Activated CD4-positive, alpha-beta T cell treated with anti-CD3 and anti-CD28 coated beads for 1 hour (primary cell): ENCODE data around the gene ALDH1A1.

Experiments
- DNase-seq: peaks from one replicate; pipeline ENCODE4 v3.0.0-alpha.2; 2020

ALDH1A1 gene

DNA sequence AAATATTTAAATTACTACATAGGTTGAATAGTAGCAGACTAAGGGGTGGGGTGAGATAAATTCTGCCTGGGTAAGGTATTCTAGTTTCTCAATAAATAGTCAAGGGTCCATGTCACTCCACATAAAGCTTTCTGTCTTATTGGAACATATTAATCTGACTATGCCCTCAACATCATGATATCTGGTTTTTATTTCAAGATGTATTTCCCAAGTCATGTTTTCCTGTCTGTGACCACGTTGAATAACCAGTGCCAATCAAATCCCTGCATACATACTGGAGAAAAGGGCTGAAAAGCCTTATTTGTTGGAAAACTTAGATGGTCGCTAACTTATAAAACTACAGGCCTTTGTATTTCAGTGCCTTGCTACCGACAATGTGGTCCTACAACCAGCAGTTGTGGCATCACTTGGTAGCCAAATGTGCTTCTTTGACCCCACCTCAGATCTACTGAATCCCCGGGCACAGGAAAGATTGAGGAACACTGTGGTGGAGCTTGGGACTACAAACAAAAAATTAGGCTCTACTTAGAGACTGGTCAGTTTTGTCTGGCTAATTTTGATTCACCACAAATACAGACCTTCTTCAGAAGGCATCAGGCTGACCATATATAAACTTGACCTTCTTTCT lies 39.4 kb downstream of the ALDH1A1 start:
- no peak for DNase-seq

DNA sequence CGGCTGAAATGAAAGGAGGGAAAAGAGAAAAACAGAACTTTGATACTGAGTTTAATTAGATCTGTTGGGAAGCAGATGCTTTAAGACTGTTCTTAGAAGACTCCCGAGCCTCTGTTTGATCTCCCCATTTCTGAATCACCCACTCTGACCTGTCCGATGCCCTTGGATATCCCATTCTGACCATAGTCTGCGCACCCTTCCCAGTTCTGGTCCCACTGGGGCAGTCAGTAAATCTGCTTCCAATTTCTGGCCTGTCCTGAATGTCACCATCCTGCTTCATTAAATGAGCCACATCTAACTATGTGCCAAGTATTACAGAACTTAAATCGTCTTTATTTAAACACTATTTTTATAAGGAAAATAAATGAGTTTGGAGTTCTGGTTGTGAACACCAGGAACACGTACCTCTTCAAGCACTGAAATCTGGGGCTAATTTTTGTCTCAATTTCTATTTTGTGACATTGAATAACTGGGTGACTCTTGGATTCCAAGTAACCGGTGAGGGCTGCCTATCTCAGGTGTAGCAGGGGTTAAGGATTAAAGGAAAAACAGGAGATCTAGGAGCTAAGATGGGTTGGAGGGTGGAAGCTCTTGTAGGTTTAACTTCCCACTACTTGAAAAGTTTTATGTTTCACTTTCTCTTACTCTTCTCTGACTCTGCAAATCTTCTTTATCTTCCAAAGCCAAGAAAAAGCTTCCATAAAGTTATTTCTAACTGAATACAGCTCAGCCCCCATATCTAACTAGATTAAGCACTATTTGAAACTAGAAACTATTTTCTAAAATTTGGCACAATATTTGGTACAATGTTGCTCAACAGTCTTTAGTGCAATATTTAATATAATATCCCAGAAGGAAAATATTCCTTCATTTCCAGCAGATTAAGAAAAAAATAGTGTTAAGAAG lies 40.1 kb downstream of the ALDH1A1 start:
- DNase-seq, result no peak

DNA sequence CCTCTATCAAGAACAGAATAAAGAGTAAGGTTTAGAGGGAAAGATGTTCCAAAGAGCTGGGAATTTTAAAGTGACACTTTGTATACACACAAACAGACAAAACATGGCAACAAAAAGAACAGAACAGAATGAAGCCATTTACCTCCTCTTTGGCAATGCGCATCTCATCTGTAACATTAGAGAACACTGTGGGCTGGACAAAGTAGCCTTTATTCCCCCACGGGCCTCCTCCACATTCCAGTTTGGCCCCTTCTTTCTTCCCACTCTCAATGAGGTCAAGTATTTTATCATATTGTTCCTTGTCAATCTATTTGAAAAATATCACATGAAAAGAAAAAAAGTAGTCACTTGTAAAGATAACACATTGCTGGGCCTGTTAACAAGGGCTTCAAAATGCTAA lies 41.0 kb downstream of the ALDH1A1 start:
- DNase-seq, result no peak

DNA sequence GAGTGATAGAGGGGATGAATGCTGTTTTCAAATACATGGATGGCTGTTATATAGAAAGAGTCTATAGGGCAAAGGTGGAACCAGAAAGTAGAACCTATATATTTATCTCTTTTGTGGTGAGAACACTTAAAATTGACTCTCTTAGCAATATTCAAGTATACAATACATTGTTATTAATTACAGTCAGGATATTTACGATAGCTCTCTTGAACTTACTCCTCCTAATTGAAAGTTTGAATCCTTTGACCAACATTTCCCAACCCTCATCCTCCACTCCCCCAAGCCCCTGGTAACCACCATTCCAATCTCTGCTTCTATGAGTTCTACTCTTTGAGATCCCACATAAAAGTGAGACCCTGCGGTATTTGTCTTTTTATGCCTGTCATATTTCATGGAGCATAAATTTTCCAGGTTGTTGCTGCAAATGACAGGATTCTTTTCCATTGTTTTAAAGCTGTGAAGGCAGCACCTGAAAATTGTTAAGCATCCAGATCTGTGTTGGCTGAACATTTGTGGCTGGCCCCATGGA lies 41.5 kb downstream of the ALDH1A1 start:
- no peak for DNase-seq

DNA sequence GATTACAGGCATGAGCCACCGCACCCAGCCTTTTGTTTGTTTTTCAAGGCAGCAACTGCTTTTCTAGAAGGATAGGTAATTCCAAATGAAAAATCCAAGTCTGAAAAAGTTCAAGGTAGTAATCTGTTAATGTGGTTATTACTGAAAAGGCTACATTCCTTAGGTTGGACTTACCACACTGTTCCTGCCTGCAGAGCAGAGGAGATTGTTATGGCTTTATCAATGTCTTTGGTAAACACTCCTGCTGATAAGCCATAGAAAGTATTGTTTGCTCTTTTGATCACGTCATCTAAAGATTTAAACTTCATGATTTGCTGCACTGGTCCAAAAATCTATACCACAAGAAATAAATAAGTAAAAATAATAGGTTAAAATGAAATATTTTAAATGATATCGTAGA lies 43.4 kb downstream of the ALDH1A1 start:
- no peak for DNase-seq

DNA sequence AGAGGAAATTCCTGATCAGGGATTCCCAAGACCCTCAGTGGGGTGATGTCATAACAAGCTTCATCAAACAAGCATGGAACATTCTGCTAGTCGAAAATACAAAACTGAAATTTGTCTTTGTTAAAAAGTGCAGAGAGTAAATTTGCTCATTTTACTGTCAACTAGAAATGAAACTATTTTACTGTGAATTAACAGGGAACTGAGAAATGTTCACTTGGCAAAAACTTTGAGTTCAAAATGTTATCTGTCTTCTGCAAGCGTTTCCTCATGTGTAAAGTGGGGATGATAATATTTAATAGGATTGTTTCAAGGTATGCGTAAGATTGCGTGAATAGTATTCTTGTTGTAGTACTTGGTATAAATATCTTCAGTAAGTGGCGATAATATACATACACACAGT lies 45.4 kb downstream of the ALDH1A1 start:
- DNase-seq, result no peak

DNA sequence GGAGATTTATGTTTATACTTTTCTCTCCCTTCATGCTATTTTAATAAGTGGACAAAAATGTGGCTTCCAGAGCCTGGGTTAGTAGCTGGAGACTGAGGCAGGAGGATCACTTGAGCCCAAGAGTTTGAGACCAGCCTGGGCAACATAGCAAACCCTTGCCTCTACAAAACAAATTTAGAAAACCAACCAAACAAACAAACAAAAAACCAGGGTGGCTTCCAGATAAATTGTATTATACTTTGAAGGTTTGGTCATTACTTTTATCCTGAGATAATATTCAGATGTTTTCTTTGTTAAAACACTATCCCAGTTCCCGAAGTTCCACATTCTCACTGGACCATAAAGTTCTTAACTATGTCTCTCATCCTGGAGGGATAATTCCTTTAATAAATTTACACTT lies 46.0 kb downstream of the ALDH1A1 start:
- DNase-seq, result no peak

DNA sequence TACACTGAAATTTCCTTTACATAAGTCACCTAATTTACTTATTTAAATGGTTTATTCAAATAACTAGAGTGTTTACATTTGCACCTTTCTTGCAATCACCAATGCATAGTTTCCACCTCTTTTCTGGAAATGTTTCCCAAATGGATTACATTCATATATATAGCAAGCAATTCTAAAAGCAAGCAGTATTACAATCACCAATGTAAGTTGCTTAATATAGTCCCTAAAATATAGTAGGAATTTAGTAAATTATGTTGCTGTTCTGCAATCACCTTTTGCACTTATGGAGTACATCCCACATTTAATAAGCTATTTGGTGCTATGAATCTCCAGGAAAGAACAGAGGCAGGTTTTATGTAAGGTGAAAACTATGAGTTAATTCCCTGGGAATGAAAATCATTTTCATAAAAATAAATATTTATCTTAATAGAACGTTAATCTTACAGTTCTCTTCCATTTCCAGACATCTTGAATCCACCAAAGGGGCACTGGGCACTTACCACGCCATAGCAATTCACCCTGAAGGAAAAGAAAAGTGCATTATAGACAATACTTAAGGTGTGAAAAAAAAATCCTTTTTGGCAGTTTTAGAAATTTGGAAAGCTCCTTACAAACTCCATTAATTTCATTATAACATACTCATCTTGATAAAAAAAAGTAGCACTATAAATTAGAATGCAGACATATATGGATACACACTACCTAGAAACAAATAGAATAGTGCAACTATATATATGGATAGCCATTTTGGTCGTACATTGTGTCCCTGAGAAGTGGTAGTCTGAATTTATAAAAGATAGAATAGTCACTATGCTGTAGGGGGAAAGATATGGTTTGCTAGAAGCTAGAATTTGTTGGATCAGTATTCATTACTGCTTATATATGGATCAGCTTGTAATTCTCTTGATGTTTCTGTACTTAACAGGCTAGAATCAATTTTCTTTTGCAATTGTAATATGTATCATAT lies 47.1 kb downstream of the ALDH1A1 start:
- no peak for DNase-seq

DNA sequence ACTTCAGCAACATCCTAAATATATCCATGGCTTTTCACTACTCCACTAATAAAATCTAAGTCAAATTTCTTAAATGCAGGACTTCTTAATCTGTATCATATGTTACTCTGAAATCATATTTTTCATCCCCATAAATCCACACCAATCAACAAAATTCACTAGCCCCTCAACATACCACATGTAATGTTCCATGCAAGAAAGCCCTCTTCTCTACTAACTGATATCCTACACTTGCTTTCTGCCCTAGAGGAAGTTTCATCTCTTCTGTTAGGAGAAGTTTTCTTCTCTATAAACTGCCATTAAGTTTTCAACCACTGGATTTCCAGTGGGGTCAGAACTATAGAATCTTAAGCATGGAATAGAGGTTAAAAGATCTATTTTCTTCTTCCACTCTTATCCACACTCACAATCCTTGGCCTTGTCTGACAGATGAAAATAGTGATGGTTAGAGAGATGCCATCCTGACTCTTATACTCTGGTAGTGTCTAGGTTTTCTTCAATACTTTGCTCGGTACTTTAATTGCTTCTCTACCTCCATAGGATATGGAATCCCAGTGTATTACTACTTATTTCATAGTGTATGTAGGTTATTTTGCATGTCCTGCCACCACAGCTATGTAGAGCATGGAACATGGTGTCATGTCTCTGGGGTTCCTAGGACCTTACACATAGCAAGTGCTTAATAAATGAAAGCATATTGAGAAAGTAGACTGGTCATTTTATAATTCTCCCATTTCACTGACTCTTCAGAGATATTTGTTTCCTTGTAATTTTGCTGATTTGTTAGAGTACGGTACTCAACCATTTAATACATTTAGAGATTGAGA lies 48.4 kb downstream of the ALDH1A1 start:
- no peak for DNase-seq

DNA sequence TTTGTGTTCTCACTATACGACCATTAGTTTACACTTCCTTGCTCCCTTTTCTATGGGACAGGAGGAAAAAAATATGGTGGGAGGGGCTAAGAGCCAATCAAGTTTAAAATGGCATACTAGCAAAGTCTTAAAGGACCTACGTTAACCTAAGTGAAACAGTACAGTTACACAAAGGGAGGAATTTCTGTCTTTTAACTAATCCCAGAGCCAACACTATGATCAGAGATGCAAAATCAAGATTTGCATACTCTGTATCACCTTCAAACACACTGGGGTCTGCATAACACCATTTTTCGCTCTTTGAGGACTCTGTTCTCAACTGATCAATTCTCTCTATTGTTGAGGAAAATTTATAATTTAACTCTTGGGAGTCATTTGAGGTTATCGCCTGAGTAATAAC lies 49.8 kb downstream of the ALDH1A1 start:
- DNase-seq, result no peak

DNA sequence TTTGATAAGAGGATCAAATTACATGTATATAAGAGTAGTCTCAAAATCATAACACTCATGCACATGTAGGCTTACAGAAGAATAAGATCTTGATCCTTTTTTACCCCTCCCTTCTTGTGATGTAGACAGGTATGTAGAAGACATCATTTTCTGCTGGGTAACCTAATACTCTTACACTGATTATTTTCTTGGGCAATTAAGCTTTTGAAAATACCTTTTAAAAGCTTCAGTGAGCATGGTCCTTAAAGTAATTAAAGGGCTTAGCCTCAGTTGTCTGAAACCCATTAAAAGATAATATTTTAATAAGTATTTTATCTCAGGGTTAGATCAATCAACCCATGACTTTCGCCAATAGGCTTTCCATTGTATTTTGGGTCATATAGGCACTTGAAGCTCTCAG lies 50.6 kb downstream of the ALDH1A1 start:
- no peak for DNase-seq

DNA sequence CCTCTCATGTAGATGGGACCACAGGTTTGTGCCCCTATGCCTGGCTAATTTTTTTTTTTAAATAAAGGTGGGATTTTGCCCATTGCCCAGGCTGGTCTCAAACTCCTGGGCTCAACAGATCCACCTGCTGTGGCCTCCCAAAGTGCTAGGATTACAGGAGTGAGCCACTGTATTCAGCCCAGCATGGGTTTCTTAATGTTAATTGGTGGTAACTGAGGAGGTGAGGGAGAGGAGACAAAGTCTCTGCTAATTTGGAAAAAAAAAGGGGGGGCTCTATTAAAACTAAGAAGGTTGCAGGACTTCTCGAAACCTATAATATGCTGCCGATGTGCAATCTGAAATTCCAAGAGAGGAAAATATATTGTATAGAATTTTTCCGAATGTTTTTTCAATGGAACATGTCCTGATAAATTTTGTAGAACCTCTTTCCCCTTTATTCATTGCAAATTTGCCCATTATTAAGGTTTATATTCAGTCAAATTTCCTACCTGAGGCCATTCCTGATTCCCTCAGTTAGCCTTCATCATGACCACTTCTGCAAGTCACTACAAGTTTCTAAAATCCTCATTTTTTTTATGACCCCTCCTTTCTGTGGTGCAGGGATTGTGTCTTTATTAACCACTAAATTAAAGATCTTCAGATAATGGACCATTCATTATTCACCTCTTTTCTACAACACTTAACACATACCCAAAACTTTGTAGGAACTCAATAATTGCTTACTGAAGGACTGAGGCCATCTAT lies 52.9 kb downstream of the ALDH1A1 start:
- DNase-seq, result no peak

DNA sequence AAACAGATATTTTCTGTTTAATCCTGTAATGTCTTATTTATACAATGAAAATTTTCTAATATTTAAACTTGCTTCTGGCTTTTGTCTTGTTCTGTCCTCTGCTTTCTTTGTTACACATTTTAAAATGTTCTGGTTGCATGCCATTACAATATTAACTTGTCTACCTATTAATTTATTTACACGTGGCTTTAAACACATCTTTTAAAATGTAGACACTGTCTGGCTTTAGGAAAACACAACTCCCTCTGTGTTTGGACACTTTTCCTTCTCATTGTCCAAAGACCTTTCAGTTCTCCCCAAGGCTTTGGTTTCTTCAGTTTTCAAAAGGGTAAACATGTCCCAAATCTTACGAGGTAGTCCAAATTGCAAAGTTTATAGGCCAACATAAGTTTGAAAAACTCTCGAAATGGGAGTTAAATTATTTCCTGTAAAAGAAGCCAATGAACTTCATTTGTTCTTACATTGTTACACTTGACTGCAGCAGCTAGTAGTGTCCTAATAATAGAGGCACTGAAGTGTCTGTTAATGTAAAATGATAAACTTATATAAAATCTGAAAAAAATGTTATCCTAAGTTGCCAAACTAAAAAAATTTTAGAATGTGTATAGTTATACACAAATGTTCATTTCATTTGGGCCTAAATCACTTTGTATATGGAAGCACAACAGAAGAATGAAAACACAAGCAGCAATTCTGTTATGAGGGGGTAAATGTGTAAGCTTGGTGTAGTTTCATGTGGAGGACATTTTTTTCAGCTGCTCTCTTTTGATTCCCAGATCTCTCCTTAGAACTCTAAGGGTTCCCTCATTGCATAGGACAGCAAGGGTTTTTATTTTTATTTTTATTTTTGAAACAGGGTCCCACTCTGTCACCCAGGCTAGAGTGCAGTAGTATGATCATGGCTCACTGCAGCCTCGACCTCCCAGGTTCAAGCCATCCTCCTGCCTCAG lies 53.8 kb downstream of the ALDH1A1 start:
- DNase-seq, result no peak

DNA sequence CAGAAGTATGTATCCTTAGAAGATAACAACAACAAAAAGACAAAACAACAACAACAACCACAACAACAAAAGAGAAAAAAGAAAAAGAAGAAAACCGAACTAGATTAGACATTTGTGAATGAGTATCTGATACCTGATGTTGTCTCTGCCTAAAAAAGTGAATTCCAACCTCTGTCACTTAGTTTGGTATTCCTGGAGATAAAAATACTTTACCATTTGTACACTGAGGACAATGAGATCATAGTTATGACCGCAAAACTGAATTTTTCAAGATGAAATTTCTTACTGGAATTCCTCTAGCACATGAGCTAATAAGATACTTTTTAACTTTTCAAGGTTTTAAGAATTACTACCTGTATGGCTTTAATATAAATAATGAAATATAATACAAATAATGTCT lies 54.5 kb downstream of the ALDH1A1 start:
- DNase-seq, result no peak

DNA sequence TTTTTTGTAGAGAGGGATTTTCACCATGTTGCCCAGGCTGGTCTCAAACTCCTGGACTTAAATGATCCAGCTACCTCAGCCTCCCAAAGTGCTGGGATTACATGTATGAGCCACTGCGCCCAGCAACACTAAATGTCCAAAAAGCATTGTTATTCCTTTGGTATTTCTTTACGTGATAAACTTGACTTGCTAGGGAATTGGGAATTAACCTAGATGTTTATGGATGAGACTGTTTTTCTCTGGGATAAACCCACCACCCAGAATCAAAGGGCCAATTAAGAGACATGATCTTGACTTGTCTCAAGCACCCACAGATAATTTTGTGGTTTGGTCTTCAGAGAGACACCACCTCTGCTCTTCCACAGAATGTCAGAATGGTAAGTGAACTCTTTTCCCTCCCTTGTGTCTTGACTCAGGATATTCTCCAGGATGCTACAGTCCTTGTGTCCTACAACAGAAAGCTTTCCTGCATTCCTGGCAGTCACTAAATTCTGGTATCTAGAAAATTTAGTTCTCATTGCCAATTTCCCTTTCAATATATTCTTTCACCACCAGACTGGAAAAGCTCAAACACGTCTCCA lies 55.7 kb downstream of the ALDH1A1 start:
- DNase-seq, result no peak

DNA sequence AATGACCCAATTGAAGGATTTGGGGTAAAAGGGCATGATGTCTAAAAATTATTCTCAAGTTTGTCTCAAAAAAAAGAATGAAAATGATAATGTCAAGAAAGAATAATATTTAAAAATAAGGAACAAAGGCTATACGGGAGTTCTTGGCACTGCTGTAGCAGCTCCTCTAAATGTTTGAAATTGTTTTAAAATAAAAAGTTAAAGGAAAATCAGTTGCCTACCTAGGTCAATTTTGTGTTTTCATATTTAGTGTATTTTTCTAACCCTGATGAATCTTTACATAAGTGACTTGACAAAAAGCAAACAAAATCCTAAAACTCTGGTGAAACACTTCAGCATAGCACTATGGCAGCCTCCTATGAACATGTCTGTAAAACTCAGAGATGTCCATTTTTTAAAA lies 56.4 kb downstream of the ALDH1A1 start:
- DNase-seq, result no peak

DNA sequence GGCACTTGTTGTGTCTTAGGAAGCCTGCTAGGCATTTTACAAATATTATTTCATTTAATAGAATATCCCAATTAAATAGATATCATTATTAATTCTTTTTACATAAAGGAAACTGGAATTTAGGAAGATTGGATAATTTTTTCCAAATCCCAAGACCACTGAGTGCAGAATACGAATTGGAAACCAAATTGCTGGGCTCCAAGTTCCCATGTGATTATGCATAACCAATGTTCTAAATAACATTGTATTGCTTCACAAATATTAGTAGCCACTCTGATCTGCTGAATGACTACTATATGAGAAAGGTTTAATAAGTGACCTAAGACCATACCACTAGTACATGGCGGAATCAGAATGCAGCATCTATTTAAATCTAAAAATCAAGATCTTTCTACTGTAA lies 57.7 kb downstream of the ALDH1A1 start:
- DNase-seq, result no peak

DNA sequence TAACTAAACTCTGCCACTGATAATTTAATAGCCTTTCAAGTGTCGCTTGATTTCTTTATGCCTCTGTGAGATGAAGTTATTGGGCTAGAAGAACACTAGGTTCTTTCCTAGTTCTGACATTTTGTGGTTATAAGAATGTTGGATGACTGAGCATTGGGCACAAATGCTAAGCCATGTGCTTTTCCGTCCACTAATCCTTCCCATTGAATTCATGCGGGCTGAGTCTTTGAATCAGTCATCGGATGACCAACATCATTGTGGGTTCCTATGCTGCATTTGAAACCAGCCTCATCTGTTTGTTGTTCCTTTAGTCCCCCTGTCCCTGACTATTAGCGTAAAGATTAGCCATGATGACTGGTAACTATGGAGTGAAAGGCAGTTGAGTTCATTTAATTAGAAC lies 58.5 kb downstream of the ALDH1A1 start:
- no peak for DNase-seq

DNA sequence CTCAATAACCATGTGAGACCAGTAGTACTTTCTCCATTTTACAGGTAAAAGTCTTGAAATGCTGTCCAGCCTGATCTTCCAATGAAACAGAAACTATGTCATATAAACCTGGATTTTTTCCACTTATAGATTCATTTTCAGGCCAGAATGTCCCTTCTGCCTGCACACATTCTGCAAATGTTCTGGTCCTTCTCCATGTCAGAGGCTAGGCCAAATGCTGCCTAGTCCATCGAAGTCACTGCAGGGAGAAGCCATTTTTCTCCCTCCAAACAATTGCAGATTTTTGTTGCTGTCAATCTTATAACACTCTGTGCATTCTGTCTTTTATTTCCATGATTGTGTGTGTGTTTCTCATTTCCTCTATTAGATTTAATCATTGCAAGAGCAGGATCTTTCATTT lies 59.4 kb downstream of the ALDH1A1 start:
- no peak for DNase-seq

DNA sequence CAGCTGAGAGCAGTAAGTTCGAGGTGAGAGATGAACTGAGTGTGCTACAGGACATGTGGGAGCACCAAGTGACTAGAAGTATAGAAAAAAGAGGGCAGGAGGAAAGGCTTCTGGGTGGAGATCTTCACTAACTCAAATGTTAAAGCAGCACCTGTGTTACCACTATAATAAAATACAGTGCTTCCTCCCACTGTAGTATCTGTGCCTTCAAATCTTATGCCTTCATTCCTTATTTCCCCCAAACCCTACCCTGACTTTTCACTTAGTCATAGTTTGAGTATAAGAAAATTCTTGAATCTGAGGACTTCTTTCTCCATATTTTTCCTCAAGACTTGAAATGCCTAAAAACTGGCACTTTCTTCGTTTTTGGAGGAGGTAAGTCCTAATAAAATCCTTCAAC lies 61.8 kb downstream of the ALDH1A1 start:
- DNase-seq, result no peak
